Spleen (tissue), 11 donors: Measurements from ENCODE around the gene LRRC4C. TPM values are rescaled to one million over a fixed set of nuclear protein-coding genes. Genes with fewer than 3 reads are reported as not detected.
A peak's percentile ranks its signal among the peaks of the same experiment; 100 is the strongest.

Experiments used
- DNase-seq: peaks from one replicate; pipeline ENCODE4 v3.0.0-alpha.2; 2020
- H3K27ac ChIP-seq, 8 donors: fragments of 200-600 bp; sonication (generic) in 7 of 8; 1 replicate in 4 of 8; 2 replicates in 4 of 8; pipeline versions ENCODE4 v1.5.0 to v1.8.0; 2016 to 2021; ENCODE audit warnings: inconsistent platforms in 4 of 8, mild to moderate bottlenecking in 4 of 8, moderate library complexity in 1 of 8
- H3K27me3 ChIP-seq, 7 donors: fragments of 200-600 bp; sonication (generic) in 6 of 7; replicated peaks in 1 of 7; 1 replicate in 4 of 7; 2 replicates in 3 of 7; pipeline versions ENCODE4 v1.5.0 to v1.8.0; 2016 to 2021; ENCODE audit warnings: inconsistent platforms in 3 of 7, mild to moderate bottlenecking in 1 of 7
- H3K36me3 ChIP-seq, 6 donors: fragments of 200-600 bp; sonication (generic) in 5 of 6; 1 replicate in 4 of 6; 2 replicates in 2 of 6; pipeline versions ENCODE4 v1.5.0 to v1.8.0; 2016 to 2021; ENCODE audit warnings: inconsistent platforms in 2 of 6
- H3K4me1 ChIP-seq, 6 donors: fragments of 200-600 bp; sonication (generic) in 5 of 6; 1 replicate in 3 of 6; 2 replicates in 3 of 6; pipeline versions ENCODE4 v1.5.0 to v1.8.0; 2016 to 2021; ENCODE audit warnings: inconsistent platforms in 3 of 6
- H3K4me3 ChIP-seq, 8 donors: fragments of 200-600 bp; sonication (generic) in 7 of 8; 1 replicate in 4 of 8; 2 replicates in 4 of 8; pipeline versions ENCODE4 v1.5.0 to v1.8.0; 2016 to 2021; ENCODE audit warnings: inconsistent platforms in 4 of 8, mild to moderate bottlenecking in 4 of 8, moderate library complexity in 2 of 8
- H3K9me3 ChIP-seq, 8 donors: fragments of 200-600 bp; sonication (generic) in 7 of 8; 1 replicate in 4 of 8; 2 replicates in 4 of 8; pipeline versions ENCODE4 v1.5.0 to v1.8.0; 2016 to 2021; ENCODE audit warnings: inconsistent platforms in 4 of 8
- POLR2A ChIP-seq, 3 donors: fragments of 450-650 bp; IDR thresholded peaks; one replicate each; pipeline ENCODE4 v1.5.1; 2017; ENCODE audit warnings: antibody characterized with exemption in 3 of 3, mild to moderate bottlenecking in 1 of 3
- POLR2AphosphoS5 ChIP-seq, 3 donors: sonication (generic); formaldehyde crosslinking; IDR thresholded peaks; one replicate each; pipeline ENCODE4 v1.5.1; 2017; ENCODE audit warnings: antibody characterized with exemption in 3 of 3
- WGBS, 5 donors: extraction: QIAGEN DNeasy Blood & Tissue Kit in 3 of 5; methylation state at CpG; one replicate each; pipeline versions ENCODE4 v1.1.5 to v1.1.7; 2013 to 2018; 5-methylcytosine and 5-hydroxymethylcytosine counted together
- intact Hi-C: fragments of 100-400 bp; cut with DNase I; formaldehyde crosslinking; loops from one replicate; pipeline ENCODE4 v1.15.0; 2023; ENCODE audit warnings: low total_unique reads
- polyA plus RNA-seq, 3 donors: library from polyadenylated mRNA; stranded (reverse); fragments of 200-250 nt; gene quantifications; one replicate each; pipeline ENCODE4 v1.2.1, GENCODE V29; 2013
- total RNA-seq, 7 donors: library from RNA; depleted of rRNA in 3 of 7; stranded (reverse); fragments of >200 nt in 3 of 7; fragmentation: NEBNext Ultra II Directional in 4 of 7; extraction: Animal tissue kit (Norgen Biotek cat#: 25700) in 4 of 7; gene quantifications; one replicate each; pipeline versions ENCODE4 v1.1.0 to v1.2.1, GENCODE V29; 2016 to 2021
- TF ChIP-seq, protein P1 (sequence below), 11 experiments: fragments of 200-600 bp in 7 of 11; fragments of 450-650 bp in 4 of 11; sonication (generic) in 4 of 11; IDR thresholded peaks in 8 of 11; conservative IDR thresholded peaks in 3 of 11; 1 replicate in 7 of 11; 2 replicates in 4 of 11; pipeline versions ENCODE4 v1.4.0 to v1.8.0; 2016 to 2021; ENCODE audit warnings: antibody characterized with exemption in 11 of 11, inconsistent platforms in 4 of 11, mild to moderate bottlenecking in 1 of 11
- donor health status: healthy with polysubstance abuse.
- donor health status: DM: no; HTN: no; CAD: no; lungs with moderate emphysema.
- donor health status: DM: no; HTN: no; CAD: no.
- donor health status: Bipolar disorder and iron deficiency.
- donor health status: healthy.
- donor health status: DM: no; HTN: no; CAD: no.
- donor health status: DM: yes; HTN: yes; CAD: no.

LRRC4C gene
- total and polyA plus RNA-seq, 10 donors = 0.15 to 8.9 (median 1.9) TPM

DNA sequence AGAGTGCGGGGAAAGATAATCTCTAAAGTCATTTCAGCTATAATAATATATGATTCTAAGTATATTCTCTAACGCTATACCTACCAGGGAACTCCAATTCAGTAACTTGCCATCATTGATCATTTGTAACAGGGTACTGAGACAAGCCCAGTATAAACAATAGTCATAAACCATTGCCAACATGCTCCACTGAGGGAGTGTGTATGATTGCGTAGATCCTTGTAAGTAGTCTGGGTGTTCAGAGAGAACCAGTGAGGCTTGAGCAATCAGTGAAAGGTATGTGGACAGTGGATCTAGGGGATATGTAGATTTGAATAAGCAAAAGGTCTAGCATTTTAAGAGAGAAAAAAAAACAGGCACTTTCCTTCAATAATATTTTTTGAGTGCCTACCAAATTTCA is 1326.0 kb downstream of the LRRC4C start:
- intact Hi-C loops = no loop called here
- no peak for DNase-seq
- Histone ChIP-seq H3K4me1 (no peaks in the 10 kb centered on the region), H3K4me3 (no peak overlapping the region), H3K27me3 (no peaks in the 10 kb centered on the region), H3K36me3 (no peaks in the 10 kb centered on the region), H3K27ac (no peak overlapping the region), H3K9me3 (no peaks in the 10 kb centered on the region)
- WGBS, 5 donors = 87 to 94% (median 91%) methylated on average over 3 of the region's 3 CpGs
- no peak for TF ChIP-seq POLR2AphosphoS5 (IDR thresholded peaks at IDR 0.05)
- no peak for TF ChIP-seq POLR2A (IDR thresholded peaks at IDR 0.05)
- TF ChIP-seq, protein P1, sequence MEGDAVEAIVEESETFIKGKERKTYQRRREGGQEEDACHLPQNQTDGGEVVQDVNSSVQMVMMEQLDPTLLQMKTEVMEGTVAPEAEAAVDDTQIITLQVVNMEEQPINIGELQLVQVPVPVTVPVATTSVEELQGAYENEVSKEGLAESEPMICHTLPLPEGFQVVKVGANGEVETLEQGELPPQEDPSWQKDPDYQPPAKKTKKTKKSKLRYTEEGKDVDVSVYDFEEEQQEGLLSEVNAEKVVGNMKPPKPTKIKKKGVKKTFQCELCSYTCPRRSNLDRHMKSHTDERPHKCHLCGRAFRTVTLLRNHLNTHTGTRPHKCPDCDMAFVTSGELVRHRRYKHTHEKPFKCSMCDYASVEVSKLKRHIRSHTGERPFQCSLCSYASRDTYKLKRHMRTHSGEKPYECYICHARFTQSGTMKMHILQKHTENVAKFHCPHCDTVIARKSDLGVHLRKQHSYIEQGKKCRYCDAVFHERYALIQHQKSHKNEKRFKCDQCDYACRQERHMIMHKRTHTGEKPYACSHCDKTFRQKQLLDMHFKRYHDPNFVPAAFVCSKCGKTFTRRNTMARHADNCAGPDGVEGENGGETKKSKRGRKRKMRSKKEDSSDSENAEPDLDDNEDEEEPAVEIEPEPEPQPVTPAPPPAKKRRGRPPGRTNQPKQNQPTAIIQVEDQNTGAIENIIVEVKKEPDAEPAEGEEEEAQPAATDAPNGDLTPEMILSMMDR (IDR thresholded peaks at IDR 0.05 in 8 of 11, conservative IDR thresholded peaks at IDR 0.05 in 3 of 11) = no peak

- H3K4me1 ChIP-seq = no peaks in the 10 kb centered on the region
- 58 to 74% (median 61%) methylated on average over 3 of the region's 3 CpGs for WGBS, 5 donors
- H3K27ac ChIP-seq = no peak overlapping the region
- TF ChIP-seq POLR2A (IDR thresholded peaks at IDR 0.05) (no peak), POLR2AphosphoS5 (IDR thresholded peaks at IDR 0.05) (no peak)
- TF ChIP-seq, protein P1 (IDR thresholded peaks at IDR 0.05 in 8 of 11, conservative IDR thresholded peaks at IDR 0.05 in 3 of 11) = no peak
- intact Hi-C loops = no loop called here
- no peaks in the 10 kb centered on the region for H3K9me3 ChIP-seq
- no peak for DNase-seq
- no peaks in the 10 kb centered on the region for H3K36me3 ChIP-seq
- H3K4me3 ChIP-seq = no peak overlapping the region
- H3K27me3 ChIP-seq = no peaks in the 10 kb centered on the region
Measured at GRCh38 chr11:40132912-40133311, 1326.5 kb downstream of the LRRC4C start.

- H3K9me3 ChIP-seq = no peaks in the 10 kb centered on the region
- no peak overlapping the region for H3K27ac ChIP-seq
- TF ChIP-seq POLR2A (IDR thresholded peaks at IDR 0.05) = no peak
- TF ChIP-seq, protein P1 (IDR thresholded peaks at IDR 0.05 in 8 of 11, conservative IDR thresholded peaks at IDR 0.05 in 3 of 11) = no peak
- no peak overlapping the region for H3K4me3 ChIP-seq
- 79 to 96% (median 86%) methylated on average over 1 of the region's 1 CpG for WGBS, 5 donors
- H3K27me3 ChIP-seq = no peaks in the 10 kb centered on the region
- H3K36me3 ChIP-seq = no peaks in the 10 kb centered on the region
- intact Hi-C loops = no loop called here
- DNase-seq = no peak
- H3K4me1 ChIP-seq = no peaks in the 10 kb centered on the region
Measured at GRCh38 chr11:40130427-40130826, 1329.0 kb downstream of the LRRC4C start.

- 0 to 6% (median 2%) methylated on average over 1 of the region's 1 CpG for WGBS, 5 donors
- H3K4me1 ChIP-seq = no peaks in the 10 kb centered on the region
- H3K27me3 ChIP-seq = no peaks in the 10 kb centered on the region
- H3K36me3 ChIP-seq = no peaks in the 10 kb centered on the region
- no peak for DNase-seq
- H3K4me3 ChIP-seq = no peak overlapping the region
- intact Hi-C loops = no loop called here
- no peak overlapping the region for H3K27ac ChIP-seq
- no peak for TF ChIP-seq POLR2A (IDR thresholded peaks at IDR 0.05)
- no peak for TF ChIP-seq POLR2AphosphoS5 (IDR thresholded peaks at IDR 0.05)
- TF ChIP-seq, protein P1 (IDR thresholded peaks at IDR 0.05 in 8 of 11, conservative IDR thresholded peaks at IDR 0.05 in 3 of 11) = peak in 2 of 11 experiments; percentile 8 to 11
- H3K9me3 ChIP-seq = peaks cover 0 to 2% (median 0%) of the 10 kb centered on the region in 8 donors
Measured at GRCh38 chr11:40129266-40129665, 1330.2 kb downstream of the LRRC4C start.
